Measurements from ENCODE around the gene PTPN4. TPM values are rescaled to one million over a fixed set of nuclear protein-coding genes. Genes with fewer than 3 reads are reported as not detected.
A peak's percentile ranks its signal among the peaks of the same experiment; 100 is the strongest.

The PTPN4 gene
- total and polyA plus RNA-seq, 2 of the 13 experiments (the other 11 are each of a cell fraction or from before 2014, with no cell fraction given) = 20.3 to 34.6 TPM

DNA sequence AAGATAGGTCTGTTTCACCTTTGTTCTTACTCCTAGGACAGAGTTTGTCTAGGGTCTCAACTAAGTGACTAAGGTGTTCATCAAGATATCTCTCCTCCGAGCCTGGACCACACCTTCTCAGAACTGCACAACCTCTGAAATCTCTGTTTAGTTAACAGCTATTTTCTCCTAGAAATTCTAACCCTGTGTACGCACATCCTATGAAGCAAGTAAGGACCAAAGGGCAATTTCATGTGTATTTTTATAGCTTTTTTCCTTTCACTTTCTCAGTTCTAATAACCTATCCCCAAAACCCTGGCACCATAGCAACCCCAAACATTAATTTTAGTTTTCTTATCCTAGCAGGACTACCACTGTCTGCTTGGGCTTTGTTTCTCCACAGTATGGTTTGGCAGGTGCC lies 59.1 kb downstream of the PTPN4 start (continued):
- TF ChIP-seq, protein P1, sequence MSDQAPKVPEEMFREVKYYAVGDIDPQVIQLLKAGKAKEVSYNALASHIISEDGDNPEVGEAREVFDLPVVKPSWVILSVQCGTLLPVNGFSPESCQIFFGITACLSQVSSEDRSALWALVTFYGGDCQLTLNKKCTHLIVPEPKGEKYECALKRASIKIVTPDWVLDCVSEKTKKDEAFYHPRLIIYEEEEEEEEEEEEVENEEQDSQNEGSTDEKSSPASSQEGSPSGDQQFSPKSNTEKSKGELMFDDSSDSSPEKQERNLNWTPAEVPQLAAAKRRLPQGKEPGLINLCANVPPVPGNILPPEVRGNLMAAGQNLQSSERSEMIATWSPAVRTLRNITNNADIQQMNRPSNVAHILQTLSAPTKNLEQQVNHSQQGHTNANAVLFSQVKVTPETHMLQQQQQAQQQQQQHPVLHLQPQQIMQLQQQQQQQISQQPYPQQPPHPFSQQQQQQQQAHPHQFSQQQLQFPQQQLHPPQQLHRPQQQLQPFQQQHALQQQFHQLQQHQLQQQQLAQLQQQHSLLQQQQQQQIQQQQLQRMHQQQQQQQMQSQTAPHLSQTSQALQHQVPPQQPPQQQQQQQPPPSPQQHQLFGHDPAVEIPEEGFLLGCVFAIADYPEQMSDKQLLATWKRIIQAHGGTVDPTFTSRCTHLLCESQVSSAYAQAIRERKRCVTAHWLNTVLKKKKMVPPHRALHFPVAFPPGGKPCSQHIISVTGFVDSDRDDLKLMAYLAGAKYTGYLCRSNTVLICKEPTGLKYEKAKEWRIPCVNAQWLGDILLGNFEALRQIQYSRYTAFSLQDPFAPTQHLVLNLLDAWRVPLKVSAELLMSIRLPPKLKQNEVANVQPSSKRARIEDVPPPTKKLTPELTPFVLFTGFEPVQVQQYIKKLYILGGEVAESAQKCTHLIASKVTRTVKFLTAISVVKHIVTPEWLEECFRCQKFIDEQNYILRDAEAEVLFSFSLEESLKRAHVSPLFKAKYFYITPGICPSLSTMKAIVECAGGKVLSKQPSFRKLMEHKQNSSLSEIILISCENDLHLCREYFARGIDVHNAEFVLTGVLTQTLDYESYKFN (CRISPR knock-in tag; conservative IDR thresholded peaks at IDR 0.05) = 0 out of 2 replicates have a peak, but pooled peaks have one; percentile 13
- TF ChIP-seq GATAD2A (CRISPR knock-in tag; IDR thresholded peaks at IDR 0.05) (peak; percentile 39; the same call in 1 of the 2 replicates), FOXA1 (IDR thresholded peaks at IDR 0.05) (no peak), FOXA1 (CRISPR knock-in tag; IDR thresholded peaks at IDR 0.05) (0 out of 2 replicates have a peak, but pooled peaks have one; percentile 17)
- TF ChIP-seq, protein P2, sequence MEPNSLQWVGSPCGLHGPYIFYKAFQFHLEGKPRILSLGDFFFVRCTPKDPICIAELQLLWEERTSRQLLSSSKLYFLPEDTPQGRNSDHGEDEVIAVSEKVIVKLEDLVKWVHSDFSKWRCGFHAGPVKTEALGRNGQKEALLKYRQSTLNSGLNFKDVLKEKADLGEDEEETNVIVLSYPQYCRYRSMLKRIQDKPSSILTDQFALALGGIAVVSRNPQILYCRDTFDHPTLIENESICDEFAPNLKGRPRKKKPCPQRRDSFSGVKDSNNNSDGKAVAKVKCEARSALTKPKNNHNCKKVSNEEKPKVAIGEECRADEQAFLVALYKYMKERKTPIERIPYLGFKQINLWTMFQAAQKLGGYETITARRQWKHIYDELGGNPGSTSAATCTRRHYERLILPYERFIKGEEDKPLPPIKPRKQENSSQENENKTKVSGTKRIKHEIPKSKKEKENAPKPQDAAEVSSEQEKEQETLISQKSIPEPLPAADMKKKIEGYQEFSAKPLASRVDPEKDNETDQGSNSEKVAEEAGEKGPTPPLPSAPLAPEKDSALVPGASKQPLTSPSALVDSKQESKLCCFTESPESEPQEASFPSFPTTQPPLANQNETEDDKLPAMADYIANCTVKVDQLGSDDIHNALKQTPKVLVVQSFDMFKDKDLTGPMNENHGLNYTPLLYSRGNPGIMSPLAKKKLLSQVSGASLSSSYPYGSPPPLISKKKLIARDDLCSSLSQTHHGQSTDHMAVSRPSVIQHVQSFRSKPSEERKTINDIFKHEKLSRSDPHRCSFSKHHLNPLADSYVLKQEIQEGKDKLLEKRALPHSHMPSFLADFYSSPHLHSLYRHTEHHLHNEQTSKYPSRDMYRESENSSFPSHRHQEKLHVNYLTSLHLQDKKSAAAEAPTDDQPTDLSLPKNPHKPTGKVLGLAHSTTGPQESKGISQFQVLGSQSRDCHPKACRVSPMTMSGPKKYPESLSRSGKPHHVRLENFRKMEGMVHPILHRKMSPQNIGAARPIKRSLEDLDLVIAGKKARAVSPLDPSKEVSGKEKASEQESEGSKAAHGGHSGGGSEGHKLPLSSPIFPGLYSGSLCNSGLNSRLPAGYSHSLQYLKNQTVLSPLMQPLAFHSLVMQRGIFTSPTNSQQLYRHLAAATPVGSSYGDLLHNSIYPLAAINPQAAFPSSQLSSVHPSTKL (CRISPR knock-in tag; IDR thresholded peaks at IDR 0.05) = peak; percentile 59

DNA sequence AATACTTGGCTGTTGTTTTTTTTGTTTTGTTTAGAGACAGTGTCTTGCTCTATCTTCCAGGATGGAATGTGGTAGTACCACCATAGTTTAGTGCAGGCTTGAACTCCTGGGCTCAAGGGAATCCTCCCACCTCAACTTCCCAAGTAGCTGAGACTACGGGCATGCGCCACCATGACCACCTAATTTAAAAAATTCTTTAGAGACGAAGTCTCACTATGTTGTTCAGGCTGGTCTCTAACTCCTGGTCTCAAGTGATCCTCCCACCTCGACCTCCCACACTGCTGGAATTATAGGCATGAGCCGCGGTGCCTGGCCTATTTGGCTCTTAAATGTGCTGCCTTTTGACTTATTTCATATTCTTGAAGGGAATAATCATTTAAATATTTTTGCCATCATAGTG lies 60.1 kb downstream of the PTPN4 start:
- intact Hi-C loops (cut with micrococcal nuclease; ENCODE audit: unreplicated experiment) = no loop called here
- Histone ChIP-seq H3K27me3 (ENCODE audit: control insufficient read depth in 1 of 2, insufficient read depth in 2 of 2, low read length in 2 of 2) (no peaks in the 10 kb centered on the region), H4K20me1 (ENCODE audit: insufficient read depth, low read length) (0 out of 2 replicates have a peak, but pooled peaks cover 12% of the 10 kb centered on the region), H3K9ac (ENCODE audit: insufficient read depth, low read depth, low read length) (no peak overlapping the region), H3K79me2 (ENCODE audit: insufficient read depth, low read length) (peaks cover 18% of the 10 kb centered on the region), H3K4me3 (replicated peaks in 1 of 3; ENCODE audit: insufficient read depth in 1 of 3, low read depth in 2 of 3, low read length in 3 of 3) (no peak overlapping the region), H3K27ac (ENCODE audit: extremely low read length, insufficient read depth, low read length) (no peak overlapping the region), H3K4me1 (ENCODE audit: insufficient read depth, low read length) (peaks cover 18% of the 10 kb centered on the region), H3K4me2 (ENCODE audit: low read depth, low read length) (no peak overlapping the region), H2AFZ (ENCODE audit: low read length) (no peak overlapping the region), H3K9me3 (ENCODE audit: low read length) (no peaks in the 10 kb centered on the region), H3K36me3 (replicated peaks in 1 of 2; ENCODE audit: control insufficient read depth in 1 of 2, insufficient read depth in 2 of 2, low read length in 2 of 2) (peaks cover 0 to 6% of the 10 kb centered on the region in 2 experiments; a peak in 2 of 5 replicates)
- ChIA-PET POLR2A (no interaction called here), CTCF (ENCODE audit: low intra/inter-chr PET ratio, low total read pairs) (no interaction called here)
- WGBS (ENCODE audit: low lambda C conversion rate) = 94% methylated on average over 6 of the region's 6 CpGs
- in situ Hi-C loops (cut with HindIII; ENCODE audit: extremely low pct_ligation_motif_present, low pct_unique_long_range_greater_than_20kb) = no loop called here
- BruUV-seq (replicated peaks) = no TSS peak
- no peak for ATAC-seq
- FAIRE-seq = no peak
- no peak for DNase-seq (ENCODE audit: low spot score)
- TF ChIP-seq, protein P3, sequence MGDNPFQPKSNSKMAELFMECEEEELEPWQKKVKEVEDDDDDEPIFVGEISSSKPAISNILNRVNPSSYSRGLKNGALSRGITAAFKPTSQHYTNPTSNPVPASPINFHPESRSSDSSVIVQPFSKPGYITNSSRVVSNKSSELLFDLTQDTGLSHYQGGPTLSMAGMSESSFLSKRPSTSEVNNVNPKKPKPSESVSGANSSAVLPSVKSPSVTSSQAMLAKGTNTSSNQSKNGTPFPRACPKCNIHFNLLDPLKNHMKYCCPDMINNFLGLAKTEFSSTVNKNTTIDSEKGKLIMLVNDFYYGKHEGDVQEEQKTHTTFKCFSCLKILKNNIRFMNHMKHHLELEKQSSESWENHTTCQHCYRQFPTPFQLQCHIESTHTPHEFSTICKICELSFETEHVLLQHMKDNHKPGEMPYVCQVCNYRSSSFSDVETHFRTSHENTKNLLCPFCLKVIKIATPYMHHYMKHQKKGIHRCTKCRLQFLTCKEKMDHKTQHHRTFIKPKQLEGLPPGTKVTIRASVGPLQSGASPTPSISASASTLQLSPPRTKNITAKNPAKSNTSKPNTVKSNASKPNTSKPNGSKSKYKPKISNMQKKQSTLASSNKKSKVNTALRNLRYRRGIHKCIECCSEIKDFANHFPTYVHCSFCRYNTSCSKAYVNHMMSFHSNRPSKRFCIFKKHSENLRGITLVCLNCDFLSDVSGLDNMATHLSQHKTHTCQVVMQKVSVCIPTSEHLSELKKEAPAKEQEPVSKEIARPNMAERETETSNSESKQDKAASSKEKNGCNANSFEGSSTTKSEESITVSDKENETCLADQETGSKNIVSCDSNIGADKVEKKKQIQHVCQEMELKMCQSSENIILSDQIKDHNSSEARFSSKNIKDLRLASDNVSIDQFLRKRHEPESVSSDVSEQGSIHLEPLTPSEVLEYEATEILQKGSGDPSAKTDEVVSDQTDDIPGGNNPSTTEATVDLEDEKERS (CRISPR knock-in tag; IDR thresholded peaks at IDR 0.05) = no peak
- TF ChIP-seq ZNF607 (CRISPR knock-in tag; IDR thresholded peaks at IDR 0.05; ENCODE audit: borderline replicate concordance) (no peak), SP2 (CRISPR knock-in tag; IDR thresholded peaks at IDR 0.05) (no peak), NCOA2 (CRISPR knock-in tag; IDR thresholded peaks at IDR 0.05) (no peak)
- TF ChIP-seq, protein P4, sequence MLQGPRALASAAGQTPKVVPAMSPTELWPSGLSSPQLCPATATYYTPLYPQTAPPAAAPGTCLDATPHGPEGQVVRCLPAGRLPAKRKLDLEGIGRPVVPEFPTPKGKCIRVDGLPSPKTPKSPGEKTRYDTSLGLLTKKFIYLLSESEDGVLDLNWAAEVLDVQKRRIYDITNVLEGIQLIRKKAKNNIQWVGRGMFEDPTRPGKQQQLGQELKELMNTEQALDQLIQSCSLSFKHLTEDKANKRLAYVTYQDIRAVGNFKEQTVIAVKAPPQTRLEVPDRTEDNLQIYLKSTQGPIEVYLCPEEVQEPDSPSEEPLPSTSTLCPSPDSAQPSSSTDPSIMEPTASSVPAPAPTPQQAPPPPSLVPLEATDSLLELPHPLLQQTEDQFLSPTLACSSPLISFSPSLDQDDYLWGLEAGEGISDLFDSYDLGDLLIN (CRISPR knock-in tag; IDR thresholded peaks at IDR 0.05; ENCODE audit: borderline replicate concordance) = no peak

Measured in HepG2 (cell line).